A549 (cell line): ENCODE measurements around the gene DIP2C. TPM values are rescaled to one million over a fixed set of nuclear protein-coding genes. Genes with fewer than 3 reads are reported as not detected.

ENCODE experiments used
- ATAC-seq, 2 experiments: fragments of 200-7000 bp in 1 of 2; fragments of >200 bp in 1 of 2; cut with Nextera tagmentation in 1 of 2; cut with Tn5 transposase in 1 of 2; 3 replicates each; pipeline versions ENCODE4 v1.8.0 to v1.9.1; 2018 to 2020; ENCODE audit warnings: mild to moderate bottlenecking in 1 of 2, moderate library complexity in 1 of 2
- CTCF ChIA-PET: fragments of 300-600 bp; sonication (Branson Sonifier 250); formaldehyde crosslinking; extraction: SDS; loops from one replicate; lab custom pipeline; 2021; ENCODE audit warnings: antibody characterized with exemption, inconsistent platforms; lab: Yijun Ruan, JAX
- POLR2A ChIA-PET: fragments of 350-600 bp; formaldehyde crosslinking; extraction: SDS; loops from one replicate; lab custom pipeline; 2021; ENCODE audit warnings: antibody characterized with exemption, inconsistent platforms; lab: Yijun Ruan, JAX
- DNase-seq, 2 experiments: peaks; one replicate each; pipeline versions ENCODE4 v3.0.0 to v3.0.0-alpha.2; 2011 to 2016; ENCODE audit warnings: low read depth in 1 of 2, low spot score in 1 of 2
- FAIRE-seq: peaks from 2 replicates; lab custom pipeline; 2011; peaks lifted over from hg19 to GRCh38; lab: Jason Lieb, UNC
- H3K27ac ChIP-seq, 2 experiments: fragments of >200 bp; sonication (Bioruptor Twin); formaldehyde crosslinking; 3 replicates each; pipeline ENCODE4 v1.5.1; 2016 to 2017
- H3K4me1 ChIP-seq: fragments of >200 bp; sonication (Bioruptor Twin); formaldehyde crosslinking; 3 replicates; pipeline ENCODE4 v1.6.1; 2016
- H3K4me2 ChIP-seq: fragments of >200 bp; sonication (Bioruptor Twin); formaldehyde crosslinking; 3 replicates; pipeline ENCODE4 v1.6.1; 2016
- H3K4me3 ChIP-seq: fragments of >200 bp; sonication (Bioruptor Twin); formaldehyde crosslinking; 3 replicates; pipeline ENCODE4 v1.5.1; 2016
- H3K9me3 ChIP-seq: fragments of >200 bp; sonication (Bioruptor Twin); formaldehyde crosslinking; 3 replicates; pipeline ENCODE4 v1.6.1; 2016
- BHLHE40 ChIP-seq: IDR thresholded peaks from 2 replicates; pipeline ENCODE4 v1.6.1; 2012; ENCODE audit warnings: low read depth, low read length, inconsistent platforms
- CEBPB ChIP-seq, 2 experiments: fragments of >200 bp in 1 of 2; sonication (Bioruptor Twin) in 1 of 2; formaldehyde crosslinking in 1 of 2; IDR thresholded peaks; 2 replicates each; pipeline ENCODE4 v1.6.1; 2012 to 2016
- CTCF ChIP-seq: fragments of >200 bp; sonication (Bioruptor Twin); formaldehyde crosslinking; IDR thresholded peaks from 3 replicates; pipeline ENCODE4 v1.5.1; 2016
- E2F6 ChIP-seq: IDR thresholded peaks from 2 replicates; pipeline ENCODE4 v1.6.1; 2012; ENCODE audit warnings: low read depth, borderline replicate concordance
- EHF ChIP-seq: fragments of 250-450 bp; sonication (Bioruptor Pico); IDR thresholded peaks from 2 replicates; pipeline ENCODE4 v1.5.0; 2020; ENCODE audit warnings: mild to moderate bottlenecking
- HDAC2 ChIP-seq: fragments of 200-600 bp; sonication (generic); IDR thresholded peaks from 2 replicates; pipeline ENCODE4 v1.6.1; 2016
- HEYL ChIP-seq: fragments of 250-450 bp; sonication (Bioruptor Pico); IDR thresholded peaks from 2 replicates; pipeline ENCODE4 v1.8.0; 2021; ENCODE audit warnings: mild to moderate bottlenecking, moderate library complexity
- HOXA7 ChIP-seq: fragments of 250-450 bp; sonication (Bioruptor Pico); IDR thresholded peaks from 2 replicates; pipeline ENCODE4 v1.5.0; 2020; ENCODE audit warnings: mild to moderate bottlenecking, moderate library complexity
- JUNB ChIP-seq: fragments of >200 bp; sonication (Bioruptor Twin); formaldehyde crosslinking; IDR thresholded peaks from 2 replicates; pipeline ENCODE4 v1.6.1; 2016
- NFE2L2 ChIP-seq: fragments of 150-350 bp; conservative IDR thresholded peaks from 2 replicates; pipeline ENCODE4 v1.6.1; 2014; ENCODE audit warnings: low read length
- PHF8 ChIP-seq: fragments of 200-600 bp; sonication (generic); IDR thresholded peaks from 2 replicates; pipeline ENCODE4 v1.6.1; 2016; ENCODE audit warnings: low read depth, mild to moderate bottlenecking, antibody characterized with exemption, moderate library complexity, borderline replicate concordance
- POLR2AphosphoS2 ChIP-seq: conservative IDR thresholded peaks from 2 replicates; pipeline ENCODE4 v1.6.1; 2012; ENCODE audit warnings: low read length, improper control_type of control experiment, inconsistent platforms
- RFX5 ChIP-seq: fragments of 450-650 bp; IDR thresholded peaks from 2 replicates; pipeline ENCODE4 v1.7.1; 2014; ENCODE audit warnings: antibody characterized with exemption, mild to moderate bottlenecking, moderate library complexity
- RNF2 ChIP-seq: fragments of 200-600 bp; sonication (generic); IDR thresholded peaks from 2 replicates; pipeline ENCODE4 v1.6.1; 2016; ENCODE audit warnings: low read depth, mild to moderate bottlenecking, antibody characterized with exemption, moderate library complexity, borderline replicate concordance
- SREBF2 ChIP-seq: fragments of 450-650 bp; IDR thresholded peaks from 2 replicates; pipeline ENCODE4 v1.6.1; 2014; ENCODE audit warnings: mild to moderate bottlenecking, moderate library complexity
- TFCP2L1 ChIP-seq: fragments of 250-450 bp; sonication (Bioruptor Pico); IDR thresholded peaks from 2 replicates; pipeline ENCODE4 v1.5.0; 2021; ENCODE audit warnings: mild to moderate bottlenecking
- TP53 ChIP-seq: fragments of 250-450 bp; sonication (Bioruptor Pico); IDR thresholded peaks from 2 replicates; pipeline ENCODE4 v1.5.0; 2021; ENCODE audit warnings: mild to moderate bottlenecking, moderate library complexity
- ZFP36 ChIP-seq: fragments of 450-650 bp; IDR thresholded peaks from 2 replicates; pipeline ENCODE4 v1.6.1; 2014; ENCODE audit warnings: borderline replicate concordance; ENCODE audit not compliant: partially characterized antibody
- ZNF302 ChIP-seq: fragments of 250-450 bp; sonication (Bioruptor Pico); IDR thresholded peaks from 2 replicates; pipeline ENCODE4 v1.9.0; 2021; ENCODE audit warnings: inconsistent platforms, mild to moderate bottlenecking, moderate library complexity
- WGBS: methylation state at CpG from one replicate; pipeline ENCODE4 v1.1.6; 2017; ENCODE audit errors: missing lambda C conversion rate; 5-methylcytosine and 5-hydroxymethylcytosine counted together
- polyA plus RNA-seq, 4 experiments: library from polyadenylated mRNA; depleted of rRNA in 3 of 4; stranded (reverse); fragments of >200 nt; fragmentation: RNase III in 1 of 4; extraction: RNeasy Plus Mini Kit Qiagen cat#74134 plus additional on column Dnase treatment in 1 of 4; gene quantifications; 2 replicates in 3 of 4; 3 replicates in 1 of 4; pipeline ENCODE4 v1.2.3, GENCODE V29; 2011 to 2017

DIP2C gene
- polyA plus RNA-seq, 2 of the 4 experiments (the other 2 are of a cell fraction) = 3.7 to 5.0 TPM

- CTCF ChIA-PET = interaction anchor here (1.4 to 1.5 kb wide), 2 partner anchors 11 kb away, joined by 3 read pairs; no protein-coding TSS in a partner anchor
- DNase-seq (peak in 1 of 2 experiments; percentile 31), FAIRE-seq (no peak)
- POLR2A ChIA-PET = no interaction called here
- WGBS = 85% methylated on average over 13 of the region's 13 CpGs
- H3K4me1 ChIP-seq = no peaks in the 10 kb centered on the region
- no peak overlapping the region for H3K27ac ChIP-seq
- no peak overlapping the region for H3K4me2 ChIP-seq
- no peaks in the 10 kb centered on the region for H3K9me3 ChIP-seq
- TF ChIP-seq CTCF = 0 out of 3 replicates have a peak, but pooled peaks have one; percentile 7
- TF ChIP-seq POLR2AphosphoS2 = no peak
- TF ChIP-seq, all 56 proteins: peak for 1
- ATAC-seq = peak; percentile 43 to 81; a peak in 3 of 6 replicates
- H3K4me3 ChIP-seq = no peak overlapping the region
These were observed 273.4 kb downstream of the DIP2C start for GRCh38 chr10:416091-416515.

- no peak for DNase-seq
- CTCF ChIA-PET = no interaction called here
- Histone ChIP-seq H3K4me2 (no peak overlapping the region), H3K9me3 (no peaks in the 10 kb centered on the region), H3K27ac (no peak overlapping the region)
- no peak for ATAC-seq
- 93% methylated on average over 26 of the region's 26 CpGs for WGBS
- TF ChIP-seq ZFP36 = no peak
- no peak for TF ChIP-seq PHF8
- no peak for TF ChIP-seq EHF (CRISPR knock-in tag)
- no peak for TF ChIP-seq CEBPB (IDR thresholded peaks at IDR 0.05)
- no peak for TF ChIP-seq E2F6
- no peak for TF ChIP-seq HDAC2
- no peak for TF ChIP-seq HEYL (CRISPR knock-in tag)
- no peak for TF ChIP-seq JUNB
- no peak for TF ChIP-seq NFE2L2
- no peak for TF ChIP-seq TFCP2L1
- TF ChIP-seq SREBF2 = no peak
- no peak for TF ChIP-seq TP53 (CRISPR knock-in tag)
- no peak for TF ChIP-seq RNF2
- no peak for TF ChIP-seq POLR2AphosphoS2
- TF ChIP-seq BHLHE40 = no peak
- no peak for TF ChIP-seq HOXA7
- TF ChIP-seq ZNF302 = no peak
- TF ChIP-seq, all 56 proteins: peak for 0
- POLR2A ChIA-PET = no interaction called here
- no peak overlapping the region for H3K4me3 ChIP-seq
- H3K4me1 ChIP-seq = no peaks in the 10 kb centered on the region
- FAIRE-seq = no peak
These were observed 275.8 kb downstream of the DIP2C start for GRCh38 chr10:413662-414071.

- no peak for TF ChIP-seq RFX5
- TF ChIP-seq CTCF = no peak
- TF ChIP-seq HDAC2 = no peak
- Histone ChIP-seq H3K4me1 (no peaks in the 10 kb centered on the region), H3K4me2 (no peak overlapping the region), H3K27ac (no peak overlapping the region), H3K4me3 (no peak overlapping the region), H3K9me3 (no peaks in the 10 kb centered on the region)
- no peak for DNase-seq
- ATAC-seq = no peak
- FAIRE-seq = no peak
- 85% methylated on average over 10 of the region's 10 CpGs for WGBS
- ChIA-PET CTCF (no interaction called here), POLR2A (no interaction called here)
These were observed 277.4 kb downstream of the DIP2C start for GRCh38 chr10:412109-412508.
